GM23338 (cell line): ENCODE data around the gene KRT15. TPM values are rescaled to one million over a fixed set of nuclear protein-coding genes. Genes with fewer than 3 reads are reported as not detected.

Experiments used
- ATAC-seq: fragments of 200-7000 bp; cut with Tn5 transposase; 3 replicates; pipeline ENCODE4 v1.9.1; 2020
- DNase-seq: peaks from one replicate; pipeline ENCODE4 v3.0.0-alpha.2; 2015; ENCODE audit warnings: low spot score
- H2AFZ ChIP-seq: fragments of 200-600 bp; sonication (generic); 2 replicates; pipeline ENCODE4 v1.8.0; 2016; ENCODE audit warnings: antibody characterized with exemption, mild to moderate bottlenecking, moderate library complexity
- H3F3A ChIP-seq: fragments of 200-600 bp; sonication (generic); replicated peaks from 2 replicates; pipeline ENCODE4 v1.8.0; 2017; ENCODE audit warnings: antibody characterized with exemption, mixed run types, low read depth
- H3K27ac ChIP-seq: fragments of 200-600 bp; sonication (generic); 2 replicates; pipeline ENCODE4 v1.6.1; 2016; ENCODE audit warnings: low read depth
- H3K27me3 ChIP-seq: fragments of 200-600 bp; sonication (generic); 2 replicates; pipeline ENCODE4 v1.8.0; 2016; ENCODE audit warnings: mild to moderate bottlenecking, mixed run types, moderate library complexity; ENCODE audit not compliant: insufficient read depth
- H3K36me3 ChIP-seq: fragments of 200-600 bp; sonication (generic); 2 replicates; pipeline ENCODE4 v1.8.0; 2016; ENCODE audit warnings: mild to moderate bottlenecking; ENCODE audit not compliant: insufficient read depth
- H3K4me1 ChIP-seq: fragments of 200-600 bp; sonication (generic); 2 replicates; pipeline ENCODE4 v1.8.0; 2016; ENCODE audit warnings: mild to moderate bottlenecking, moderate library complexity; ENCODE audit not compliant: insufficient read depth
- H3K4me2 ChIP-seq: fragments of 200-600 bp; sonication (generic); 2 replicates; pipeline ENCODE4 v1.7.1; 2017; ENCODE audit warnings: mixed run types
- H3K4me3 ChIP-seq: fragments of 200-600 bp; sonication (generic); 2 replicates; pipeline ENCODE4 v1.6.1; 2016; ENCODE audit warnings: mixed run types
- H3K79me2 ChIP-seq: fragments of 200-600 bp; sonication (generic); replicated peaks from 2 replicates; pipeline ENCODE4 v1.8.0; 2017; ENCODE audit warnings: mild to moderate bottlenecking; ENCODE audit not compliant: insufficient read depth
- H3K9me2 ChIP-seq: fragments of 200-600 bp; sonication (generic); 2 replicates; pipeline ENCODE4 v1.8.0; 2017; ENCODE audit not compliant: insufficient read depth
- H4K20me1 ChIP-seq: fragments of 200-600 bp; sonication (generic); replicated peaks from 2 replicates; pipeline ENCODE4 v1.8.0; 2017; ENCODE audit warnings: mild to moderate bottlenecking; ENCODE audit not compliant: insufficient read depth
- H3K27ac Mint-ChIP-seq: 2 replicates; pipeline ENCODE4 v1.8.0; 2020; ENCODE audit warnings: inconsistent platforms, mild to moderate bottlenecking, moderate library complexity, mixed read lengths
- H3K27me3 Mint-ChIP-seq: 3 replicates; pipeline ENCODE4 v1.8.0; 2022; ENCODE audit warnings: low read depth, mild to moderate bottlenecking, moderate library complexity, mixed read lengths, inconsistent platforms; ENCODE audit not compliant: insufficient read depth, poor library complexity
- H3K36me3 Mint-ChIP-seq: 3 replicates; pipeline ENCODE4 v1.8.0; 2021; ENCODE audit warnings: low read depth, mild to moderate bottlenecking, inconsistent platforms, moderate library complexity, mixed read lengths
- H3K4me1 Mint-ChIP-seq: 3 replicates; pipeline ENCODE4 v1.8.0; 2020; ENCODE audit warnings: mild to moderate bottlenecking, inconsistent platforms, mixed read lengths
- H3K4me3 Mint-ChIP-seq: 3 replicates; pipeline ENCODE4 v1.8.0; 2021; ENCODE audit warnings: moderate library complexity, mild to moderate bottlenecking, inconsistent platforms, mixed read lengths
- H3K9me3 Mint-ChIP-seq: 3 replicates; pipeline ENCODE4 v1.8.0; 2020; ENCODE audit warnings: moderate library complexity, mild to moderate bottlenecking, inconsistent platforms, mixed read lengths
- CREB1 ChIP-seq: fragments of 250-450 bp; sonication (Bioruptor Pico); IDR thresholded peaks from 2 replicates; pipeline ENCODE4 v1.5.0; 2020; ENCODE audit warnings: low read depth, mild to moderate bottlenecking, moderate library complexity
- CTCF ChIP-seq, 2 experiments: fragments of 200-600 bp in 1 of 2; sonication (generic) in 1 of 2; conservative IDR thresholded peaks; 2 replicates each; pipeline versions ENCODE4 v1.5.1 to v1.6.1; 2016 to 2017; ENCODE audit warnings: antibody characterized with exemption in 2 of 2, low read depth in 2 of 2, mild to moderate bottlenecking in 2 of 2, moderate library complexity in 1 of 2
- ETS1 ChIP-seq: IDR thresholded peaks from 2 replicates; pipeline ENCODE4 v1.6.1; 2016; ENCODE audit warnings: antibody characterized with exemption
- EZH2 ChIP-seq: fragments of 200-600 bp; sonication (generic); IDR thresholded peaks from one replicate; pipeline ENCODE4 v1.8.0; 2017; ENCODE audit warnings: antibody characterized with exemption, mild to moderate bottlenecking, low read depth; ENCODE audit not compliant: unreplicated experiment
- EZH2phosphoT487 ChIP-seq: fragments of 200-600 bp; sonication (generic); IDR thresholded peaks from one replicate; pipeline ENCODE4 v1.8.1; 2018; ENCODE audit warnings: antibody characterized with exemption; ENCODE audit not compliant: unreplicated experiment
- NANOG ChIP-seq: IDR thresholded peaks from 2 replicates; pipeline ENCODE4 v1.6.1; 2016; ENCODE audit warnings: antibody characterized with exemption, borderline replicate concordance
- POLR2AphosphoS5 ChIP-seq: IDR thresholded peaks from 2 replicates; pipeline ENCODE4 v1.6.1; 2016; ENCODE audit warnings: antibody characterized with exemption, low read depth
- REST ChIP-seq: IDR thresholded peaks from one replicate; pipeline ENCODE4 v1.6.1; 2018; ENCODE audit warnings: antibody characterized with exemption; ENCODE audit not compliant: unreplicated experiment
- STAT1 ChIP-seq: IDR thresholded peaks from one replicate; pipeline ENCODE4 v1.6.1; 2016; ENCODE audit warnings: antibody characterized with exemption; ENCODE audit not compliant: unreplicated experiment
- ZNF114 ChIP-seq: fragments of 250-450 bp; sonication (Bioruptor Pico); IDR thresholded peaks from 2 replicates; pipeline ENCODE4 v1.5.0; 2020; ENCODE audit warnings: mild to moderate bottlenecking, moderate library complexity
- ZNF331 ChIP-seq: fragments of 250-450 bp; sonication (Bioruptor Pico); IDR thresholded peaks from 2 replicates; pipeline ENCODE4 v1.5.0; 2020; ENCODE audit warnings: low read depth, mild to moderate bottlenecking, moderate library complexity
- polyA plus RNA-seq: library from polyadenylated mRNA; unstranded; fragments of >200 nt; fragmentation: Nextera tagmentation; extraction: Ambion mirVana; gene quantifications from 2 replicates; pipeline ENCODE4 v1.2.1, GENCODE V29; 2016
- total RNA-seq: library from RNA; depleted of rRNA; stranded (reverse); fragments of >200 nt; shearing (Covaris generic); gene quantifications from 2 replicates; pipeline ENCODE4 v1.2.3, GENCODE V29; 2014

KRT15 gene
- total and polyA plus RNA-seq, 2 experiments from 2014 or later, result 0.03 TPM; not detected in 1

- peaks cover 9% of the 10 kb centered on the region for H3K27me3 Mint-ChIP-seq
- H3K4me3 Mint-ChIP-seq, result no peak overlapping the region
- H3K4me1 Mint-ChIP-seq, result peaks cover 2% of the 10 kb centered on the region; the same call in 1 of the 3 replicates
- Histone ChIP-seq H3K79me2 (no peaks in the 10 kb centered on the region), H4K20me1 (no peaks in the 10 kb centered on the region), H3K27me3 (no peaks in the 10 kb centered on the region), H3K4me2 (no peak overlapping the region), H3K9me2 (no peaks in the 10 kb centered on the region; the same call in 1 of the 2 replicates), H3K27ac (no peak overlapping the region), H3K36me3 (no peaks in the 10 kb centered on the region), H3F3A (no peaks in the 10 kb centered on the region), H3K4me1 (no peaks in the 10 kb centered on the region; the same call in 1 of the 2 replicates), H3K4me3 (no peak overlapping the region), H2AFZ (no peak overlapping the region)
- H3K36me3 Mint-ChIP-seq, result no peaks in the 10 kb centered on the region
- TF ChIP-seq NANOG (no peak), EZH2phosphoT487 (no peak), CTCF (conservative IDR thresholded peaks at IDR 0.05; ENCODE audit: low read depth in 2 of 2) (no peak), REST (no peak), ZNF331 (no peak), ZNF114 (CRISPR knock-in tag) (no peak)
- ATAC-seq (no peak), DNase-seq (no peak)
- H3K9me3 Mint-ChIP-seq, result no peaks in the 10 kb centered on the region
- H3K27ac Mint-ChIP-seq, result no peak overlapping the region
These were observed 25.9 kb downstream of the KRT15 start for GRCh38 chr17:41492771-41493170.

GRCh38 chr17:41492351-41492750 is 26.3 kb downstream of the KRT15 start:
- Histone ChIP-seq H3K4me1 (no peaks in the 10 kb centered on the region; the same call in 1 of the 2 replicates), H3K4me3 (no peak overlapping the region), H3K36me3 (no peaks in the 10 kb centered on the region), H3K9me2 (no peaks in the 10 kb centered on the region; the same call in 1 of the 2 replicates), H3F3A (no peaks in the 10 kb centered on the region), H3K4me2 (no peak overlapping the region), H4K20me1 (no peaks in the 10 kb centered on the region), H3K27me3 (no peaks in the 10 kb centered on the region), H3K79me2 (no peaks in the 10 kb centered on the region), H2AFZ (no peak overlapping the region), H3K27ac (no peak overlapping the region)
- no peaks in the 10 kb centered on the region for H3K9me3 Mint-ChIP-seq
- ATAC-seq (no peak), DNase-seq (no peak)
- H3K27ac Mint-ChIP-seq, result no peak overlapping the region
- no peaks in the 10 kb centered on the region for H3K36me3 Mint-ChIP-seq
- H3K4me3 Mint-ChIP-seq, result no peak overlapping the region
- peaks cover 2% of the 10 kb centered on the region; the same call in 1 of the 3 replicates for H3K4me1 Mint-ChIP-seq
- TF ChIP-seq EZH2 (no peak), CTCF (conservative IDR thresholded peaks at IDR 0.05; ENCODE audit: low read depth in 2 of 2) (no peak), ZNF331 (no peak), EZH2phosphoT487 (no peak), CREB1 (no peak), REST (no peak), POLR2AphosphoS5 (no peak), NANOG (no peak), STAT1 (no peak), ETS1 (no peak), ZNF114 (CRISPR knock-in tag) (no peak)
- H3K27me3 Mint-ChIP-seq, result peaks cover 9% of the 10 kb centered on the region
